IPS-15b (cell line): ENCODE measurements around the gene ITGB5.

Experiments used
- H3K27me3 ChIP-seq: one replicate; pipeline ENCODE4 v1.6.1; 2013; ENCODE audit warnings: low read length; ENCODE audit not compliant: control insufficient read depth, insufficient read depth
- H3K36me3 ChIP-seq: one replicate; pipeline ENCODE4 v1.6.1; 2013; ENCODE audit warnings: low read length; ENCODE audit not compliant: control insufficient read depth, insufficient read depth
- H3K4me1 ChIP-seq: one replicate; pipeline ENCODE4 v1.6.1; 2013; ENCODE audit warnings: mild to moderate bottlenecking, low read length; ENCODE audit not compliant: control insufficient read depth, insufficient read depth
- H3K4me3 ChIP-seq: one replicate; pipeline ENCODE4 v1.5.1; 2013; ENCODE audit warnings: low read depth, low read length
- H3K9ac ChIP-seq: one replicate; pipeline ENCODE4 v1.6.1; 2013; ENCODE audit warnings: low read depth, mild to moderate bottlenecking, low read length
- H3K9me3 ChIP-seq: one replicate; pipeline ENCODE4 v1.6.1; 2013; ENCODE audit warnings: mild to moderate bottlenecking, low read length; ENCODE audit not compliant: control insufficient read depth, insufficient read depth

ITGB5 gene

GRCh38 chr3:124777762-124778470, 109.2 kb downstream of the ITGB5 start:
- Histone ChIP-seq H3K9me3 (no peaks in the 10 kb centered on the region), H3K4me1 (peaks cover 17% of the 10 kb centered on the region), H3K36me3 (peaks cover 11% of the 10 kb centered on the region), H3K4me3 (no peak overlapping the region), H3K9ac (no peak overlapping the region), H3K27me3 (no peaks in the 10 kb centered on the region)

- Histone ChIP-seq H3K36me3 (peaks cover 11% of the 10 kb centered on the region), H3K4me1 (peaks cover 17% of the 10 kb centered on the region)
These were observed 110.3 kb downstream of the ITGB5 start for GRCh38 chr3:124776856-124777255.

GRCh38 chr3:124775877-124776276, 111.3 kb downstream of the ITGB5 start:
- Histone ChIP-seq H3K27me3 (no peaks in the 10 kb centered on the region), H3K9me3 (no peaks in the 10 kb centered on the region), H3K4me1 (peaks cover 10% of the 10 kb centered on the region), H3K9ac (no peak overlapping the region), H3K36me3 (peaks cover 11% of the 10 kb centered on the region), H3K4me3 (no peak overlapping the region)

More at GRCh38 chr3:124776856-124777255, 110.3 kb downstream of the ITGB5 start:
- no peak overlapping the region for H3K9ac ChIP-seq
- no peaks in the 10 kb centered on the region for H3K27me3 ChIP-seq
- H3K9me3 ChIP-seq = no peaks in the 10 kb centered on the region
- H3K4me3 ChIP-seq = no peak overlapping the region

GRCh38 chr3:124774841-124775402, 112.2 kb downstream of the ITGB5 start:
- H3K4me3 ChIP-seq = no peak overlapping the region
- H3K36me3 ChIP-seq = peaks cover 11% of the 10 kb centered on the region
- no peak overlapping the region for H3K9ac ChIP-seq
- no peaks in the 10 kb centered on the region for H3K9me3 ChIP-seq
- H3K27me3 ChIP-seq = no peaks in the 10 kb centered on the region
- H3K4me1 ChIP-seq = peaks cover 7% of the 10 kb centered on the region

- Histone ChIP-seq H3K36me3 (peaks cover 11% of the 10 kb centered on the region), H3K4me3 (no peak overlapping the region), H3K9ac (no peak overlapping the region), H3K4me1 (peaks cover 7% of the 10 kb centered on the region), H3K9me3 (no peaks in the 10 kb centered on the region), H3K27me3 (no peaks in the 10 kb centered on the region)
These were observed 112.8 kb downstream of the ITGB5 start for GRCh38 chr3:124774327-124774718.

GRCh38 chr3:124773351-124774326, 113.5 kb downstream of the ITGB5 start:
- Histone ChIP-seq H3K27me3 (no peaks in the 10 kb centered on the region), H3K4me1 (peaks cover 7% of the 10 kb centered on the region), H3K36me3 (peaks cover 11% of the 10 kb centered on the region), H3K4me3 (no peak overlapping the region), H3K9ac (no peak overlapping the region), H3K9me3 (no peaks in the 10 kb centered on the region)

GRCh38 chr3:124772081-124772831, 114.9 kb downstream of the ITGB5 start:
- Histone ChIP-seq H3K36me3 (peaks cover 12% of the 10 kb centered on the region), H3K27me3 (no peaks in the 10 kb centered on the region), H3K9me3 (no peaks in the 10 kb centered on the region), H3K4me3 (no peak overlapping the region), H3K9ac (no peak overlapping the region), H3K4me1 (peaks cover 7% of the 10 kb centered on the region)

GRCh38 chr3:124771083-124771445, 116.1 kb downstream of the ITGB5 start:
- Histone ChIP-seq H3K9me3 (no peaks in the 10 kb centered on the region), H3K36me3 (peaks cover 13% of the 10 kb centered on the region), H3K4me3 (no peak overlapping the region), H3K27me3 (no peaks in the 10 kb centered on the region), H3K9ac (no peak overlapping the region), H3K4me1 (peaks cover 7% of the 10 kb centered on the region)

- H3K9me3 ChIP-seq = no peaks in the 10 kb centered on the region
- peaks cover 7% of the 10 kb centered on the region for H3K4me1 ChIP-seq
- H3K27me3 ChIP-seq = no peaks in the 10 kb centered on the region
- H3K4me3 ChIP-seq = no peak overlapping the region
- H3K36me3 ChIP-seq = peaks cover 17% of the 10 kb centered on the region
- no peak overlapping the region for H3K9ac ChIP-seq
These were observed 116.7 kb downstream of the ITGB5 start for GRCh38 chr3:124770336-124771082.

GRCh38 chr3:124769462-124769861, 117.7 kb downstream of the ITGB5 start:
- peaks cover 2% of the 10 kb centered on the region for H3K4me1 ChIP-seq
- no peaks in the 10 kb centered on the region for H3K9me3 ChIP-seq
- no peaks in the 10 kb centered on the region for H3K27me3 ChIP-seq
- no peak overlapping the region for H3K4me3 ChIP-seq
- H3K9ac ChIP-seq = no peak overlapping the region
- H3K36me3 ChIP-seq = peaks cover 23% of the 10 kb centered on the region

- Histone ChIP-seq H3K4me3 (no peak overlapping the region), H3K4me1 (no peaks in the 10 kb centered on the region), H3K27me3 (no peaks in the 10 kb centered on the region), H3K36me3 (peaks cover 23% of the 10 kb centered on the region), H3K9ac (no peak overlapping the region), H3K9me3 (no peaks in the 10 kb centered on the region)
These were observed 118.4 kb downstream of the ITGB5 start for GRCh38 chr3:124768812-124769211.
